PFSK-1 (cell line): ENCODE data around the gene EXOSC2.

ENCODE experiments used
- FOXP2 ChIP-seq: optimal IDR thresholded peaks from 2 replicates; pipeline ENCODE3; 2011; ENCODE audit warnings: borderline replicate concordance, control low read depth, inconsistent platforms; ENCODE audit not compliant: insufficient read depth; ENCODE audit errors: extremely low read length, extremely low read depth
- POLR2AphosphoS5 ChIP-seq: IDR thresholded peaks from 2 replicates; pipeline ENCODE4 v1.6.1; 2012; ENCODE audit warnings: low read depth, mild to moderate bottlenecking, control low read depth, low read length, moderate library complexity
- REST ChIP-seq, 2 experiments: IDR thresholded peaks; 2 replicates each; pipeline versions ENCODE4 v1.6.1 to v1.8.0; 2011 to 2012; ENCODE audit warnings: low read depth in 2 of 2, low read length in 2 of 2, control low read depth in 1 of 2, inconsistent platforms in 1 of 2, mild to moderate bottlenecking in 1 of 2, moderate library complexity in 1 of 2; ENCODE audit not compliant: insufficient read depth in 1 of 2
- SIN3A ChIP-seq: IDR thresholded peaks from 2 replicates; pipeline ENCODE4 v1.6.1; 2012; ENCODE audit warnings: mild to moderate bottlenecking, low read length, moderate library complexity, borderline replicate concordance; ENCODE audit not compliant: insufficient read depth
- TAF1 ChIP-seq: IDR thresholded peaks from 2 replicates; pipeline ENCODE4 v1.6.1; 2012; ENCODE audit warnings: low read length, control low read depth, borderline replicate concordance; ENCODE audit not compliant: insufficient read depth

The EXOSC2 gene

GRCh38 chr9:130715270-130715669 lies 21.7 kb downstream of the EXOSC2 start:
- no peak for TF ChIP-seq REST (IDR thresholded peaks at IDR 0.05; ENCODE audit: insufficient read depth in 1 of 2, low read depth in 2 of 2, low read length in 2 of 2)
- no peak for TF ChIP-seq SIN3A
- no peak for TF ChIP-seq TAF1
- TF ChIP-seq POLR2AphosphoS5 = no peak
- TF ChIP-seq FOXP2 = no peak

- TF ChIP-seq TAF1 = no peak
- no peak for TF ChIP-seq REST (IDR thresholded peaks at IDR 0.05; ENCODE audit: insufficient read depth in 1 of 2, low read depth in 2 of 2, low read length in 2 of 2)
- TF ChIP-seq FOXP2 = no peak
- TF ChIP-seq POLR2AphosphoS5 = no peak
- TF ChIP-seq SIN3A = no peak
These were observed 25.0 kb downstream of the EXOSC2 start for GRCh38 chr9:130718562-130718961.

GRCh38 chr9:130720762-130721161 lies 27.2 kb downstream of the EXOSC2 start:
- TF ChIP-seq POLR2AphosphoS5 (no peak), SIN3A (no peak), TAF1 (no peak)

- no peak for TF ChIP-seq POLR2AphosphoS5
These were observed 35.1 kb downstream of the EXOSC2 start for GRCh38 chr9:130728721-130729120.

GRCh38 chr9:130729145-130729544 lies 35.6 kb downstream of the EXOSC2 start:
- TF ChIP-seq FOXP2 (no peak), POLR2AphosphoS5 (no peak), SIN3A (no peak), REST (IDR thresholded peaks at IDR 0.05; ENCODE audit: insufficient read depth in 1 of 2, low read depth in 2 of 2, low read length in 2 of 2) (no peak), TAF1 (no peak)

GRCh38 chr9:130731355-130731754 lies 37.8 kb downstream of the EXOSC2 start:
- TF ChIP-seq FOXP2 (no peak), TAF1 (no peak), SIN3A (no peak), POLR2AphosphoS5 (no peak), REST (IDR thresholded peaks at IDR 0.05; ENCODE audit: insufficient read depth in 1 of 2, low read depth in 2 of 2, low read length in 2 of 2) (no peak)
